ENCODE results near the gene INTS15.
"Not testable (repeated sequence)": the region's sequence is repeated elsewhere in the genome, so short reads cannot be mapped to it uniquely, and the experiment has no call there.

Gene INTS15

DNA sequence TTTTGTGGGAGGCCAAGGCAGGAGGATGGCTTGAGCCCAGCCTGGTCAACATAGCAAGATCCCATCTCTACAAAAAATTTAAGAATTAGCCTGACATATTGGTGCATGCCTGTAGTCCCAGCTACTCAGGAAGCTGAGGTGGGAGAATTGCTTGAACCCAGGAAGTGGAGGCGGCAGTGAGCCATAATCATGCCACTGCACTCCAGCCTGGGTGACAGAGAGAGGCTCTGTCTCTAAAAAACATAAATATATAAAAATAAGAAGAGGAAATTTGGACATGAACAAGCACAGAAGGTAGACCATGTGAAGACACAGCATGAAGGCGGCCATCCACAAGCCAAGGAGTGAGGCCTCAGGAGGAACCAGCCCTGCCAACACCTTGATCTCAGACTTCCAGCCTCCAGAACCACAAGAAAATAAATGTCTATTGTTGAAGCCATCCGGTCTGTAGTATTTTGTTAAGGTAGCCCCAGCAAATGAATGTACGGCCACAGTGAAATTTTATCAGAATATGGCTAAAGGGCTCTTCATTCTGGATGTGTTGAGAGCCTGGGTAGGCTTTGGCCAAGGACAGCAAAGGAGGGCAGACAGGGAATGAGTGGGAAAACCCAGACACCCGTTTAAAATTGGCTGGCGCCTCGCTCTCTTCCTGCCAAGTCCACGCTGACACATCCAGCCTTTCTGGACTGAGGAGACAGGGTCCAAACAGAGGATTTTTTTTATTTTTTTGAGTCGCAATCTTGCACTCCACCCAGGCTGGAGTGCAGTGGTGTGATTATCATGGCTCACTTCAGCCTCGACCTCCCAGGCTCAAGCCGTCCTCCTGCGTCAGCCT, 25.7 kb upstream of the INTS15 start:
- DNase-seq (ENCODE audit: low read depth), result no peak
- no peak for TF ChIP-seq CTCF (IDR thresholded peaks at IDR 0.05; ENCODE audit: control insufficient read depth, insufficient read depth, low read depth, low read length, missing control alignments)
- no peak overlapping the region for H3K4me3 ChIP-seq (ENCODE audit: control insufficient read depth, low read depth, low read length)

DNA sequence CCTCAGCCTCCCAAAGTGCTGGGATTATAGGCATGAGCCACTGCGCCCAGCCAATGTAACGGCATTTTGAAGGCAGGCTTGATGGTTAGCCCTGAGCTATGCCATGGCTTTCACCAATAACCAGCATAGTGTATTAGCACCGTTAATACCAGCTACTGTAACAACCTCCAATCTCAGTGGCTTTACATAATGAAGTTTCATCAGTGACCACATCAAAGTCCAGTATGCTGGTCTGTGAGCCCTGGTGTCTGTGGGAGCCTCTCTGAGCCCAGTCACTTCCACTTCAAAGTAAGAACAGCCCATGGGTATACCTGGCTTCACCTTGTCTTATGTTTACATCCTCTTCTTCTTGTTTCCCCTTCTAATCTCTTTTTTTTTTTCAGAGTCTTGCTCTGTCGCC, 24.2 kb upstream of the INTS15 start:
- no peak for DNase-seq (ENCODE audit: low read depth)
- TF ChIP-seq CTCF (IDR thresholded peaks at IDR 0.05; ENCODE audit: control insufficient read depth, insufficient read depth, low read depth, low read length, missing control alignments), result no peak
- H3K4me3 ChIP-seq (ENCODE audit: control insufficient read depth, low read depth, low read length), result no peak overlapping the region

- DNase-seq (ENCODE audit: low read depth), result no peak
- no peak overlapping the region for H3K4me3 ChIP-seq (ENCODE audit: control insufficient read depth, low read depth, low read length)
- no peak for TF ChIP-seq CTCF (IDR thresholded peaks at IDR 0.05; ENCODE audit: control insufficient read depth, insufficient read depth, low read depth, low read length, missing control alignments)
Measured at GRCh38 chr7:6567886-6568285, 21.9 kb upstream of the INTS15 start.

DNA sequence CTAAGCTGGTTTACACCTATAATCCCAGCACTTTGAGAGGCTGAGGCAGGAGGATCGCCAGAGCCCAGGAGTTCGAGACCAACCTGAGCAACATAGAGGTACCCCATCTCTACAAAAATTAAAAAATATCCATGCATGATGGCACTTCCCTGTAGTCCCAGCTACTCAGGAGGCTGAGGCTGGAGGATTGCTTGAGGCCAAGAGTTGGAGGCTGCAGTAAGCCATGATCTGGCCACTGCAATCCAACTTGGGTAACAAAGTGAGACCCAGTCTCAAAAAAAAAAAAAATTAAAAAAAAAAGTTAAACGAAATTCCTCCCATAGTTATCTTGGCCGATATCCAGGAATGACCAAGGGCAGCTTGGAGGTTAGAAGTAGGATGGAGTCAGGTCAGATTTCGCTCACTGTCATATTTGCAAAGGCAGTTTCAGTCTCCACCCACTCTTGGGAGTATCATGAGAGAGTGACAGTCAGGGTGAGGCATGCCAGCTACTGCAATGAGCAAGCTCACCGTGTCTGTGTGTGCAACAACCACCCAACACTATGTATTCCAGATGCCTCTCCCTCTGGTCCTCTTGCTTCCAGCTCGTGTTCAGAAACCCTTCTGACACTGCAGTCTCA, 18.6 kb upstream of the INTS15 start:
- DNase-seq (ENCODE audit: low read depth), result no peak
- no peak overlapping the region for H3K4me3 ChIP-seq (ENCODE audit: control insufficient read depth, low read depth, low read length)
- no peak for TF ChIP-seq CTCF (IDR thresholded peaks at IDR 0.05; ENCODE audit: control insufficient read depth, insufficient read depth, low read depth, low read length, missing control alignments)

DNA sequence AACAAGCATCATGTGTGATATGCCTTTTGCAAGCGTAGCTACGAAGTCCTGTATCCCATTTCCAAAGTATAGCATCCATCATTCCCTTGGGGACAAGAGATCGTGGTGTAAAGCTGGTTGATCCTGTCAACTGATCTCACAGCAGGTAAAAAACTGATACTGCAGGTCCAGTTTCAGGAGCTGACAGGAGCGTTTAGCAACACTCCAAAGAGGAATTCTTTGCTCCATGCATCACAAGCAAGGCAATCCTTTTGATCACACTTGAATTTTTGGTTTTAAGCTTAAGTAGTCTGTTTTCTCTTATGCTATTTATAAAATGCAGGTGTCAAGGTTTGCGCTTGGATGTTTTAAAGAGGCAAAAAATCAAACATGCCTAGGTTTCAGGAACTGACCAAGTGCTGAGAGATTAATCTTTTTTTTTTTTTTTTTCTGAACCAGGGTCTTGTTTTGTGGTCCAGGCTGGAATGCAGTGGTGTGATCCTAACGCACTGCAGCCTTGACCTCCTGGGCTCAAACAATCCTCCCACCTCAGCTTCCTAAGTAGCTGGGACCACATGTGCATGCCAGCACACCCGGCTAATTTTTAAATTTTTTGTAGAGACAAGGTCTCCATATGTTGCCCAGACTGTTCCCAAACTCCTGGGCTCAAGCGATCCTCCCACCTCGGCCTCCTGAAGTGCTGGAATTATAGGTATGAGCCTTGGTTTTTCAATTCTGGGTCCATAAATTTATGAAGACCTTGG, 14.4 kb upstream of the INTS15 start:
- TF ChIP-seq CTCF (IDR thresholded peaks at IDR 0.05; ENCODE audit: control insufficient read depth, insufficient read depth, low read depth, low read length, missing control alignments), result no peak
- no peak overlapping the region for H3K4me3 ChIP-seq (ENCODE audit: control insufficient read depth, low read depth, low read length)
- DNase-seq (ENCODE audit: low read depth), result no peak

GRCh38 chr7:6576024-6576866, 13.6 kb upstream of the INTS15 start:
- no peak for DNase-seq (ENCODE audit: low read depth)
- H3K4me3 ChIP-seq (ENCODE audit: control insufficient read depth, low read depth, low read length), result peak overlapping the region; percentile 45
- TF ChIP-seq CTCF (IDR thresholded peaks at IDR 0.05; ENCODE audit: control insufficient read depth, insufficient read depth, low read depth, low read length, missing control alignments), result no peak

DNA sequence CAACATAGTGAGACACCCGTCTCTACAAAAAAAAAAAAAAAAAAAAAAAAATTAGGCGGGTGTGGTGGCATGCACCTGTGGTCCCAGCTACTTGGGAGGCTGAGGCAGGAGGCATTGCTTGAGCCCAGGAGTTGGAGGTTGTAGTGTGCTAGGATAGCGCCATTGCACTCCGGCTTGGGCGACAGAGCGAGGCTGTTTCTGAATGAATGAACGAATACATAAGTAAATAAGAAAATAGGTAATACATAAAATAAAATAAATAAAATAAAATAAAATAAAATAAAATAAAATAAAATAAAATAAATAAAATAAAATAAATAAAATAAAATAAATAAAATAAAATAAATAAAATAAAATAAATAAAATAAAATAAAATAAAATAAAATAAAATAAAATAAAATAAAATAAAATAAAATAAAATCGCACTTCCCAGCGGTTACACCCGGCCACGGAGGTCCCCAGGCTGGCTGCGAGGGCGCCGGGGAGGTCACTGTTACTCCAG, 12.9 kb upstream of the INTS15 start:
- peak overlapping the region; percentile 83 for H3K4me3 ChIP-seq (ENCODE audit: control insufficient read depth, low read depth, low read length)
- DNase-seq (ENCODE audit: low read depth), result not testable (repeated sequence)

Data from AG09309 (cell line).